SK-N-MC (cell line): ENCODE measurements around the gene SCLT1.

Experiments
- DNase-seq: peaks from one replicate; pipeline ENCODE4 v3.0.0-alpha.2; 2011; ENCODE audit warnings: low read depth, low spot score
- H3K27ac ChIP-seq: fragments of 200-600 bp; sonication (generic); 2 replicates; pipeline ENCODE4 v1.5.1; 2016; ENCODE audit warnings: mixed run types
- H3K36me3 ChIP-seq: fragments of 200-600 bp; sonication (generic); 2 replicates; pipeline ENCODE4 v1.6.1; 2017; ENCODE audit warnings: antibody characterized with exemption, low read length, mixed read lengths; ENCODE audit not compliant: insufficient read depth
- H3K4me3 ChIP-seq: fragments of 200-600 bp; sonication (generic); 2 replicates; pipeline ENCODE4 v1.5.1; 2016
- H3K9ac ChIP-seq: fragments of 200-600 bp; sonication (generic); 2 replicates; pipeline ENCODE4 v1.8.0; 2017; ENCODE audit warnings: mixed run types, mixed read lengths; ENCODE audit not compliant: insufficient read length
- H3K9me3 ChIP-seq: fragments of 200-600 bp; sonication (generic); 2 replicates; pipeline ENCODE4 v1.6.1; 2017; ENCODE audit warnings: low read depth, mild to moderate bottlenecking, antibody characterized with exemption, low read length, moderate library complexity, mixed read lengths
- EZH2 ChIP-seq: fragments of 200-600 bp; sonication (generic); IDR thresholded peaks from one replicate; pipeline ENCODE4 v1.6.1; 2017; ENCODE audit warnings: antibody characterized with exemption
- FOXP2 ChIP-seq: optimal IDR thresholded peaks from 2 replicates; pipeline ENCODE3; 2011; ENCODE audit warnings: mild to moderate bottlenecking, moderate library complexity; ENCODE audit not compliant: insufficient read depth; ENCODE audit errors: extremely low read length, control extremely low read depth
- POLR2AphosphoS5 ChIP-seq: IDR thresholded peaks from 2 replicates; pipeline ENCODE4 v1.6.1; 2012; ENCODE audit warnings: mild to moderate bottlenecking, low read depth, low read length, borderline replicate concordance

The SCLT1 gene

DNA sequence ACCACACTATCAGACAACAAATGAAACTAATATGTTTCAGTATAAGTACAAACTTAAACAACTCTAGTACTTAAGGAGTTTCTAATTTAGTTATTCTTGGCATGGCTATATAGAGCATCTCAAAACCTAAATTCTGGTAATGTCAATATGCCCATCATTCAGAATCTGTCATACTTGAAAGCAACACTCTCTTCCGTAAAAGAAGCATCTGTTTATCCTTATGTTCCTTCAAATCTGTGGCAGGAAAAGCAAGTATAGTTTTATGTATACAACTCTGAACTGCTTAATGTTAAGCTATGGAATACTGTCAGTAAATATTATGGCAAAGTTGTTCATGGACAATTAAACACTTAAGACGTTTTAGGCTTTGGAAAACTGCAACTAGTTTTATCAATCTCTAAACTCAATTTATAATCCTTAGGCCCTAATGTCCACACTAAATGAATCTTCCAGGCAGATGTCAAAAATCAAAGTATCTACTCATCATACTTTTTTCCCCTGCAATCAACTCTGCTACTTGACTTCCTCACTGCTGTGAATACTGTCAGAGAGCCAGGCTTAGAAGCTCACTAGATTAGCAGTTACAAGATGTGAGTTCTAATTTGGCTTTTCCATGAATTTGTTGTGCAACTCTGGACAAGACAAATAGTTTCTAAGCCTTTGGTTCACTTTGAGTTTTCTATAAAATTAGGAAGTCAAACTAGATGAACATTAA lies 109.4 kb downstream of the SCLT1 start:
- Histone ChIP-seq H3K4me3 (no peak overlapping the region), H3K9ac (no peak overlapping the region), H3K36me3 (no peaks in the 10 kb centered on the region; the same call in 1 of the 2 replicates), H3K27ac (no peak overlapping the region), H3K9me3 (no peaks in the 10 kb centered on the region)
- no peak for TF ChIP-seq EZH2
- no peak for DNase-seq

DNA sequence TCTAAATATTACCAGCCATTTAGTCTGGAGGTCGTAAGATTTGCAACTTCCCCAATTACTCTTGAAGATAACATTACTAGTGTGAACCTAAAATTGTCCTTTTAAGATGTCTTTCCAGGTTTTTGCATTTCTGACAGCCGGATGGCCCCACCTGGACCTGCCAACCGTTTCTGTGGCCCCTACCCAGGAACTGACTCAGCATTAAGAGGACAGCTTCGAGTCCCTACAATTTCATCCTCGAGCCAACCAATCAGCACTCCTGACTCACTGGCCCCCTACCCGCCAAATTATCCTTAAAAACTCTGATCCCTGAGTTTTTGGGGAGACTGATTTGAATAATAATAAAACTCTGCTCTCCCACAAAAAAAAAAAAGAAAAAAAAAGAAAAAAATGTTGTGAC lies 112.0 kb downstream of the SCLT1 start:
- no peak for DNase-seq
- H3K27ac ChIP-seq, result no peak overlapping the region
- H3K36me3 ChIP-seq, result no peaks in the 10 kb centered on the region; the same call in 1 of the 2 replicates
- no peak overlapping the region for H3K4me3 ChIP-seq
- no peak overlapping the region for H3K9ac ChIP-seq
- no peak for TF ChIP-seq FOXP2
- TF ChIP-seq EZH2, result no peak
- TF ChIP-seq POLR2AphosphoS5, result no peak
- no peaks in the 10 kb centered on the region for H3K9me3 ChIP-seq

DNA sequence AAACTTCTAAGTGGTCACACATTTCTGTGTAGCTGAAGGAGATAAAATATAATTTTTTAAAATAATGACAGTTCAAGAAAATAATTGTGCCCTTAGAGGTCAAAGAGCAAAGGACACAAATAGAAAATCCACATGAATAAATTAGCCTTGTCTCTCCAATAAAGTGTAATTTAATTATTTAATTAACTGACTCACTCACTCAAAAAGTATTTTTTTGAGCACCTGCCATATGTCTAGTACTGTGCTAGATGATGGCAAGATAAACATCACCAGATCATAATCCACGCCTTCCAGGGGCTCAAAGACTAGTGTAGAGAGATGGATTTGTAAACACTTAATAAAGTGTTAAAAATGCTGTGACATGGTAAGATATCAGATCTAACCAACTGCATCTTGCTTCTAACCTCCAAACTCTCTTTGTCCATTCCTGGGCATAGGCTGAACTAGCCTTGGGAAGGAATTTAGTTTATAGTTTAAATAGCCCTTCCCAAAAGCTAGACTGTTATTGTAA lies 112.5 kb downstream of the SCLT1 start:
- Histone ChIP-seq H3K36me3 (no peaks in the 10 kb centered on the region; the same call in 1 of the 2 replicates), H3K4me3 (no peak overlapping the region), H3K27ac (no peak overlapping the region), H3K9me3 (no peaks in the 10 kb centered on the region), H3K9ac (no peak overlapping the region)
- TF ChIP-seq FOXP2, result no peak
- TF ChIP-seq EZH2, result no peak
- no peak for TF ChIP-seq POLR2AphosphoS5
- no peak for DNase-seq

DNA sequence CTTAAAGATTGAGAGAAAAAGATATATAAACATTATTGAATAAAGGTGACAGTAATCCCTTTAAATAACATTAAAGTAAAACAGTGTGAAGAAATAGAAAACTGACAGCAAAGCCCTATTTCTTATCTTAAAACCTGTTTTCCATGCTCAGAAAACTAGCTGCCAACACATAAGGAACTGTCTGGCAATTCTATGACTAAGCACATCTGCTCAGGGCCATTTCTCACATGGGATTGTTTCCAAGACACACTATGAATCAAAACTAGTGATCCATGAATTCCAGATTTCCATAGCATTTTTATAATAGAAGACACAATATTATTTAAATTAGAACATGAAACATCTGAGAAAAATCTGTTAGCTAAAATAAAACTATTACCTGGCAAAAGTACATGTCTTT lies 113.4 kb downstream of the SCLT1 start:
- H3K4me3 ChIP-seq, result no peak overlapping the region
- H3K9ac ChIP-seq, result no peak overlapping the region
- H3K27ac ChIP-seq, result peak overlapping the region; percentile 2; the same call in 1 of the 2 replicates
- TF ChIP-seq POLR2AphosphoS5, result no peak
- TF ChIP-seq EZH2, result no peak
- TF ChIP-seq FOXP2, result no peak
- DNase-seq, result no peak
- no peaks in the 10 kb centered on the region; the same call in 1 of the 2 replicates for H3K36me3 ChIP-seq
- no peaks in the 10 kb centered on the region for H3K9me3 ChIP-seq

DNA sequence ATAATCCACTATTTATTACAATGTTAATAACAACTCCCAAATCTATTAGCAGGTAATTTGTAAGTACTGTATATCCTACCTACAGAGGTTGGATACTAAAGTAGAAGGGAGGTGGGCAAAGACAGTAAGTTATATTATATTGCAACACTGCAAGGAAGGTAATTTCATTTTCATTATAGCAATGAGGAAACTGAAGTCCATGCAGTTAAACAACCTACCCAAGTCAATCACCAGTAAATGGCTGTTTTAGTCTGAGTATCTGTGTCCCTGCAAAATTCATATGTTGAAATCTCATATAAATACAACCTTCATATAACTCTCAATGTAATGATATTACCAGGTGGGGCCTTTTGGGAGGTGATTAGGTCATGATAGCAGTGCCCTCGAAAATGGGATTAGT lies 114.4 kb downstream of the SCLT1 start:
- no peak for DNase-seq
- no peak overlapping the region for H3K27ac ChIP-seq
- no peaks in the 10 kb centered on the region for H3K9me3 ChIP-seq
- H3K9ac ChIP-seq, result no peak overlapping the region
- no peak overlapping the region for H3K4me3 ChIP-seq
- H3K36me3 ChIP-seq, result no peaks in the 10 kb centered on the region; the same call in 1 of the 2 replicates
- no peak for TF ChIP-seq FOXP2
- TF ChIP-seq EZH2, result no peak
- no peak for TF ChIP-seq POLR2AphosphoS5

DNA sequence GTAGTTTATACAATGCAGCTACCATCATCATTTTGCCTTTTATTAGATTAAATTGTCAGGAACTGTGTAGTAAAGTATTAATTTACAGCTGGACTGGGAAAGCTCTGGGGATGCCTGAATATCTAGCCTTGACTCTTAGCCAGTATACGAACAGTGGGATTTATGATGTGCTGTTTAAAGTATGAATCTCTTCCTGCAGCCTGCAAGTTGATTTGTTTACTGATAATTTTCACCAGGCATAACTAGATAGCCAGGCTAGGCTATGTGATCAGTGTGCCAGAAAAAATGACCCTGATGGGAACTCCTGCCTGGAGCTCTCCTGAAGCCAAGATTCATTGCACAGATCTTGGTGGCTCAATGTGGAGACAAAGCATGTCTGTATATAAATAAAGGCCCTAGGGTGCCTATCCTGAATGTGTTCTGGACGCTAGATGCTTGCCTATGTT lies 119.2 kb downstream of the SCLT1 start:
- no peak for DNase-seq

DNA sequence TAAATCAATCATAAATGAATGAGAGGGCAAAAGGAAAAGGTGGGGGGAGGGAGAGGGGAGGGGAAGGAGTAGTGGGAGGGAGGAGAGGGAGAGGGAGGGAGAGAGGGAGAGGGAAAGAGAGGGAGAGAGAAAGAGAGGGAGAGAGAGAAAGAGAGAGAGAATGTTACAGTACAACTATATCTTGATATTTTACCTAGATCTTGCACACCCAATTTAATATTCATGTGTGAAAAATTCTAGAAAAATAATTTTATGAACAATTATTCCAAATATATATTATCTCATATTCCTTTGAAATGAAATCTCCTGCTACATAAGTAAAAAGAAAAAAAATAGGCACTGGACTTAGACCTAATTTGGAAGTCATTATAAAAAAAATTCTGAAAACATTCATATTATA lies 120.0 kb downstream of the SCLT1 start:
- H3K36me3 ChIP-seq, result no peaks in the 10 kb centered on the region
- DNase-seq, result no peak
- H3K9ac ChIP-seq, result no peak overlapping the region
- no peak overlapping the region for H3K4me3 ChIP-seq
- no peak for TF ChIP-seq EZH2
- TF ChIP-seq FOXP2, result no peak
- TF ChIP-seq POLR2AphosphoS5, result no peak
- H3K9me3 ChIP-seq, result no peaks in the 10 kb centered on the region
- H3K27ac ChIP-seq, result no peak overlapping the region; the same call in 1 of the 2 replicates

More for the DNA sequence above, 119.2 kb downstream of the SCLT1 start:
- H3K27ac ChIP-seq, result peak overlapping the region; percentile 26; the same call in 1 of the 2 replicates
- no peak overlapping the region for H3K4me3 ChIP-seq
- no peaks in the 10 kb centered on the region for H3K9me3 ChIP-seq
- H3K36me3 ChIP-seq, result no peaks in the 10 kb centered on the region; the same call in 1 of the 2 replicates
- H3K9ac ChIP-seq, result no peak overlapping the region
- TF ChIP-seq EZH2 (no peak), POLR2AphosphoS5 (no peak), FOXP2 (no peak)

DNA sequence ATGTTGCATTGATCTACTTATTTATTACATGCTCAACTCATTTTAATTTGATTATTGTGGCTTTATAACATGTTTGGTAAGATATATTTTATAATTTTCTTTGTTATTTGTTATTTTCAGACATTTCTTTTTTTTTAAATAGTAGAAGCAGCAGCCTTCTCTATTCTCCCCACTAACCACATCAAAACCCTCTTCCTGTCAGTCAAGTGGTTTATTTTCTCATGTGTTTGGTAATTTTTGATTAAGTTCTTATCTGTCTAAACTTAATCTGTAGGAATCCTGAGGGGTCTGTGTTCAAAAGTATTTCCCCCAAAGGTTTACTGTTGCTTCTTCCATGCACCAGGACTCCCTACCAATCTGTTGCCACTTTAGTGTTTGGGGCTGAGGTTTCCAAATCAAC lies 131.9 kb downstream of the SCLT1 start:
- no peak for DNase-seq
- Histone ChIP-seq H3K9me3 (no peaks in the 10 kb centered on the region), H3K27ac (no peak overlapping the region), H3K36me3 (no peaks in the 10 kb centered on the region; the same call in 1 of the 2 replicates), H3K4me3 (no peak overlapping the region), H3K9ac (no peak overlapping the region)
- no peak for TF ChIP-seq POLR2AphosphoS5
- TF ChIP-seq EZH2, result no peak
- TF ChIP-seq FOXP2, result no peak

DNA sequence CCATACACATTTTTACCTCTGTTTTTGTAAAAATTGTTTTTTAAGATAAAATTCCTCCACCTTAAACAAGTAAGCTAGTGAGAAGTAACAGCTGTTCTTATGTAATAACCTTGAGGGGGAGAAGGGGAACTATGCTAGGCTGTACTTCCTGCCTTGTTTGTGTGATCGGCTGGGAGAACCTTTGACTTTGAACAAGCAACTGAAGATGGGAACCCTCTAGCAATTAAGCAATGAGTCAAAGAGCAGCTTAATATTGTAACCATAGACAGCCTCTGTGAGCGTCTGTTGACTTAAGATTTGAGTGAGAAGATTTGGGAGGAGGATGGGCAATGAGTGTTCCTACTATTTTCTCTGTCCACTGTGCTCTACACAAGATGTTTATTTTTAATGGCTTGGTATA lies 135.1 kb downstream of the SCLT1 start:
- no peak for DNase-seq
- H3K4me3 ChIP-seq, result no peak overlapping the region
- H3K9me3 ChIP-seq, result no peaks in the 10 kb centered on the region
- H3K36me3 ChIP-seq, result no peaks in the 10 kb centered on the region; the same call in 1 of the 2 replicates
- no peak overlapping the region for H3K9ac ChIP-seq
- TF ChIP-seq POLR2AphosphoS5 (no peak), FOXP2 (no peak), EZH2 (no peak)
- H3K27ac ChIP-seq, result no peak overlapping the region
